Stimulated activated CD8-positive, alpha-beta memory T cell treated with anti-CD3 and anti-CD28 coated beads, Interleukin-7, amount 100 ng/mL, for 1 hour (primary cell): ENCODE results near the gene PI16.
A peak's percentile ranks its signal among the peaks of the same experiment; 100 is the strongest.
"Not testable (repeated sequence)": the region's sequence is repeated elsewhere in the genome, so short reads cannot be mapped to it uniquely, and the experiment has no call there.

Experiments
- DNase-seq, 2 donors: peaks; one replicate each; pipeline ENCODE4 v3.0.0-alpha.2; 2020; ENCODE audit warnings: low read depth in 2 of 2

The PI16 gene

DNA sequence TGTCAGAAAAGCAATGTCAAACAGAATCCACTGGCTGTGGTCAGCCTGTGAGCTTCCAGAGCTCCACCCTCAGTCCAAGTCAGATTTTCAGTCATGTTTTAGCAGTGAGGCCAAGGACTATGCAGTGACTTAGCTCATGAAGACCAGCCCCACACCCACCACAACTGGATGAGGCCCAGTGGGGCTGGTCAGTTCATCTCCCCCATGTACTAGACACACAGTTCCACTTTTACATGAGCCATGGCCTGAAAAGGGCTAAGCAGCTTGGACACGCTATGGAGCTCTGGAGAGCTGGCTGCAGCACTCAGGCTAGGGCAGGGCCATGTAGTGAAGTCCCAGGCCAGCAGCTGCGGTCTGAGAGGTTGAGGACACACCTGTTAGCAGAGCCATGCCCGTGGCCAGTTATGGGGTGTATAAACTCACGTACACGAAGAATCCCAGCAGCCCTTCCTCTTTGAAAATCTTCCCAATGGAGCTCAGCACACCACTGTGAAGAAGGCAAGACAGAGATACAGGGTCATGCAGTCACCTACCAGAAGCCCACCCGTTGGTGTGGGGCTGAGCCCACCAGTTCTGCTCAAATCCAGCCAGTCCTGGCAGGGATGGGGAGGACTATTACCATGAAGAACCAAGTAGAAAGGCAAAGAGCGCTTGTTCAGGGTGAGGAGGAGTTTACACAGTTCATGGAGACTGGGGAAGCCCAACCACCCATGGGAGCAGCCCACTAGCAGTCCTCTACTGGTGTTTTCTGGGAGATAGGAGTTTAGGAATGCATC lies 20.9 kb downstream of the PI16 start:
- no peak for DNase-seq

DNA sequence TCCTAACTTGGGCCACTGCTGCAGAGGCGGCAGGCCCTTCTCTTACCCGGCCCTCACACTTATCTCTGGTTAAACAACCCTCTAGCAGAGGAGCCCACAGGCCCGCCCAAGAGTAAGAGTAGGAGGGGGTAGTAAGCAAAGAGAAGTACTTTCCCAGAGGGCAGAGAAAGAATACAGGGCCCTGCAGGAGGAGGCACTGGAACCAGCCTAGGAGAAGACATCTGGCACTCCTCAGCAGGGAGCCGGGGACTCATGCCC lies 21.4 kb downstream of the PI16 start:
- DNase-seq = no peak

DNA sequence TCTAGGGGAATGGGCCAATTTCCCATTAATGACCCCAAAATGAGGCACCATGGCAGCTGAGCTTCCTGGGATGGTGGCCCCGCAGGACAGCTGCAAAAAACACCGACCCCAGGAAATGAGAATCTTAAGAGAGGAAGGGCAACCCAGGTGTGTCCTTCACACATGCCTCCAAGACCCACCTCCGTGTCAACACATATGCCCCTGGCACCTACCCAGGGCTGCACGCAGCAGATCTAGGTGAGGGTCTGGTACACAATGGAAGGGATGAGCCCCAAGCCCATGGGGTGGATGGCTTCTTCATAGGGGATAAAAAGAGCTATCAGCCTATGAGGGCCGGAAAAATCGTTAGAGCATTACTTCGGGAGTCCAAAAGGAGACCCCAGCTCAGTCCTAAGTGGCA lies 22.0 kb downstream of the PI16 start:
- no peak for DNase-seq

DNA sequence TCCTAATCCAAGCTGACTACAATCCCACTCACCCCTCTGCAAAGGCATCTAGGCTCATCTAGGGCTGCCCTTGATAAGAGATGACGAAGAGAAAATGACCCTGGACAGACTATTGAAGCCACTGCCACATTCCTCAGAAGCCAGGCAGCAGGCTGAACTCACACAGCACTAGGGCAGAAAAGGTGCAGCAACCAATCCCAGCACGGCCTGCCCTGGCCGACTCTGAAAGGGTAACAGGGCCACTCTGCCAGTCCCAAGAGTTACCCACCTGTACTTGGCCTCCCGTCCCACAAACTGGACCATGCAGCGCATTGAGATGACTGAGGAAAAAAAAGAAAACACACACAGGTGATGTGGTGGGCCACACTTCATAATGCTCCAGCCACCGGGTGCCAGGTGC lies 22.4 kb downstream of the PI16 start:
- DNase-seq = no peak

DNA sequence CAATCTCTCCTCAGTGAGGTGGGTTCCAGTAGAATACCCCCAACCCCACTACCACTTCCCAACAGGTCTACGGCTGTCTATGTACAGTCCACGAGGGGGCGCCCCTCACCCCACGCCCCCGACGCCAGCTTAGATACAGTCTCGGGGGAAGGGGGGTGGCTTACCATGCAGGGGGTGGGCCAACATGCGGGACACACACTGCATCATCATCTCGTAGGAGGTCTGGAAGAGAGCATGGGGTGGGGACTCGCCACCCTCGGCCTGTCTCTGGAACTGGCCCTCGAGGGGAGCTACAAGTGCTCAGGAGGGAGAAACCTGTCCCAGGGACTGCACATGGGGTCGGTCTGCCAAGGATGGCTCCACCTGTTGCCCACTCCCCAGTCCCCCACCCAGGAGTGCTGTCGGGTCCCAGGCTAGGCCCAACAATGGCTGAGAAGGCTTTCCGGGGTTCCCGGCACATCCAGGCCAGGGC lies 23.0 kb downstream of the PI16 start:
- no peak for DNase-seq

DNA sequence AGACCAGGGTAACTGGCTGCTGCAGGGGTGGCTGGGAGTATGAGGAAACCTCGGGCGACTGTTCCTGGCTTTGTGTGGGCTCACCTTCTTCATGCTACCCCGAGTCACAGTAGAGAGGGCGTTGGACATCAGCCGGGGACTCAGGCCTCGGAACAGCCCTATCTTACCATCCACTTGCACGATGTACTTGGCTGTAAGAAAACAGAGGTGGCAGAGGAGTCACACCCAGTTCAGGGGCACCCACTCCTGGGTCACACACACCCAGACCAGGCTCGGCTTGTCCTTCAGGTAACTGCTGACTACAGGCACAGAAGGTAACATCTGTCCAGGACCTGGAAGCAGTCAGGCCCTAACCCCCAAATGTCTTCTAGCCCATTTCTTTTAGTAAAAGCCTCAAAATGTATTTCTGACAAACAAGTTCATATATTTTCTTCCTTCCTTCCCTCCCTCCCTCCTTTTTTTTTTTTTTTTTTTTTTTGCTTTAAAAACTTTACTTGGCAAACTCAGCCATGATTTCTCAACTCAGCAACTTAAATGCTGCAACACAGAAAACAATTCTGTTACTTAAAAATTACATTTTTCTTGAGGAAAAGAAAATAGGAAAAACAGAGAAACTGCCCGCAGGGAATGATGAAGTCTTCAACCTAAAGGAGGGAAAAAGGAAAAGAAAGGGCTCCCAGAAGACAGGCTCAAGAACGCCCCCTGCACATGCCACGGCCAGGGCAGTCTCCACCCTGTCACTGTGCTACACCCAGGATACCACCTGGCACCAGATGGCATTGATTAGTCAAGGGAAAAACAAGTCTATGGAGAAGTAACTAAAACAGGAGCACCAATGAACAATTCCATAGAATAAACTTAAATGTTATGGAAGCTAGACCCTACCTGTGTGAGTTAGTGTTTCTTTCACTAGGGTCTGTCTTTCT lies 24.1 kb downstream of the PI16 start:
- no peak for DNase-seq

DNA sequence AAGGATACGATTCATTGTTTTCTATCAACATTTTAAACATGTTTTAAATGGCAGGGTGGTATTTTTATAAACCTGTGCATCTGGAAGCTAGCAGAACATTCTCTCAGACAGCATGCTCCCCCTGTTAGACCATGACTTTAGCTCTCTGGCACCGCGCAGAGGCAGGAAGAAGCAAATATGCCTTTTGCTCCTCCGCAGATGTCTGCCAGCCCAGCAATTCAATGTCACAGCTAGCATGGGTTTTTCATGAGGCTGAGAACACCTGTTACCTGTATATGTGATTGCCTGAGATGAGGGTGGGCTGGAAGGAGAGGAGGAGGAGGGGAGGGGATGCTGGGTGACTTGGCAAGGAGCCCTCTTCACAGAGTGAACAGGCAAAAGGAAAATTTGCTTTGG lies 24.8 kb downstream of the PI16 start:
- no peak for DNase-seq

DNA sequence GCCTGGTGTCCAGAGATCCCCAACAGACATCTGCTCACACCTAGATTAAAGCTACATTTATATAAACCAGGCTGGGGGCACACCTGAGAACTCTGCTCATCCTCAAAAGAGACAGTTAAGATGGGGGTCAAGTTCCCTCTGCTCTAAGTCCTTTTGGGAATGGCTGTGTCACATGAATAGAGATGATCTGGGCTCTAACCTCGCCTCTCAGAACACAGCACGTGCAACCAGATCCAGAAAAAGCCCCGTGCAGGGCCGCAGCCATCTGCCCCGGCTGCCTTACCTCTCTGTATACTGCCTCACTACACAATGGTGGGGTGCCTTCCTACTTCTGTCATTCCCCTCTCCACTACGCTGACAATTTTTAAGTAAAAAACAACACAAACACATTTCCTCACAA lies 25.6 kb downstream of the PI16 start:
- no peak for DNase-seq

DNA sequence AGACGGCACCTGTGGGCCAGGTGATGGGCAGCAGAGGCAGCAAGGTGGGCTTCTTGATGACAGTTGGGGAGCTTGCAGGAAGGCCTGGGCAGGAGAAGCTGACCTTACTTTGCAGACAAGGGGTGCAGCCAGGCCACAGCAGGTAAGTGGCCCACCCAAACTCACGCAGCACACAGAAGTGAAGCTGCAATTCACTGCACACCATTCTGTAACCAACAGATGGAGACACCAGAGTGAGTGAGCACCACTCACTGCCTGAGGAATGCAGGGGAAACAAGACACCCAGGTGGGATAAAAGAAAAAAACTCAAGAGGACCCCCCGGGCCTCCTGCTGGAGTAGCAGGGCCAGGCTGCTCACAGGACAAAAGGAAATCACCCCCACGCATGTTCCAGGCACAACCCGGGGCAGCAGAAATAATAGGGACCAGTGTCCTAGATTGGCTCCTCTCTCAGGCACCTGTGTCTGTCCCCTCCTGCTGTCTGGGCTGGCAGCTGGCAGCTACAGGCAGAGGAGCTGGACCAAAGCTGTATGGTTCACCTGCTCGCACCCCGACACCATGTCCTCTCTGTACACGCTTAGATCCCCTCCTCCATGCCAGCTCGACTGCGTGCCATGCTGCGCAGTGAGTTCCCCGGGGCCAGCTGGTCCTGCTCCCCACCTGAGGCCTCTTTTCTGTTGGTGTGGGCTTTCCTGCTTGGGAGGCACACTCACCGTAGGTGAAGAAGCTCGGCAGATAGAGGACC lies 26.5 kb downstream of the PI16 start:
- DNase-seq = no peak

DNA sequence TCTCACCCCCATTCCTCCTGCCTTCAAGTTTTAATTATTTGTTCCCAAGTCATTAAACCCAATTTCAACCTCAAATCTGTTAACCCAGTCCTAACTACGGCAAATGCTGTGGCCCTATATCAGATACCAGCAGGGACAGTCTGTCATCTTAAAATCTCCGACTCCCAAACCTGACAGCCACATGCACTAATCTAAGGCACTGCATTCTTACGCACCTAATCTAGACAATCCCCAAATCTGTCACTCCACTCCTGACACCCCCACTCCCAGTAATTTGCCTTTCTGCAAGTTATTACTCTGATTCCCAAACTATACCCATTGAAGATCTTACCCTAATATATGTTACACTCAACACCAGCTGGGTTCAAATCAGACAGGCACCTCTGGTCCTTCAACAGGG lies 29.0 kb downstream of the PI16 start:
- DNase-seq = no peak

DNA sequence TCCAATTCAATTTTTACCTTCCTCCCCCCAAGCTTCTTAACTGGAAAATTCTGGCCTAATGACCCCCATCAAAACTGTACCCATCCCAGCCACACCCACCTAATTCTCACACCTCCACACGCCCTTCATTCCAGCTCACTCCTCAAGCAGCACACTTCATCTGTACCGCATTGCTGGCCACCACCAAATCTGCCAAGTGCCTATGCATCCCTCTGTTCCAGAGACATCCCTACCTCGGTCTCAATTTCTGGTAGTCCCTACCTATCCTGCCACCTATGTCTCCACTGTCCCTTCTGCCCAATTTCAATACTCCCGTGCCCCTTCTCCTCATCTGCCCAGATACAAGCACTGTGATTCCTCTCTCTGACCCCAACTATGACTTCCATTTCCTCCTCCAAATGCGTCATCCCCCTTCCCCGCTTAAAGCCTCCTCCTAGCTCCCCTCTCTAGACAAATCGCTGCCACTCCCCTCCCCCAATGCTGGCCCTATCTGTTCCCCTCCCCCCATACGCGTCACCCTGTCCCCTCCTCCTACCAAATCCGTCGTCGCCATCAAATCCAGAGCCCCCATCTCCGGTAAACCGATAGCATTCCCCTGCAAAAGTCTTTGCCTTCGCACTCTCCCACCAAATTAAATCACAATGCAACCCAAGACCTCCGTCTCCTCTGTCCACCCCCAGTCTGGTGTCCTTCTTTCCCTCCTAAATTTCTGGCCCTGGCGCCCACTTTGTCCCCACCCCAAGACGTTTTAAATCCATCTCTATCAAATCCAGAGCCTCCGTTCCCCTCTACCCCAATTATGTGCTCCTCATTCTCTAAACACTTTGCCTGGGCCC lies 30.3 kb downstream of the PI16 start:
- DNase-seq = no peak

DNA sequence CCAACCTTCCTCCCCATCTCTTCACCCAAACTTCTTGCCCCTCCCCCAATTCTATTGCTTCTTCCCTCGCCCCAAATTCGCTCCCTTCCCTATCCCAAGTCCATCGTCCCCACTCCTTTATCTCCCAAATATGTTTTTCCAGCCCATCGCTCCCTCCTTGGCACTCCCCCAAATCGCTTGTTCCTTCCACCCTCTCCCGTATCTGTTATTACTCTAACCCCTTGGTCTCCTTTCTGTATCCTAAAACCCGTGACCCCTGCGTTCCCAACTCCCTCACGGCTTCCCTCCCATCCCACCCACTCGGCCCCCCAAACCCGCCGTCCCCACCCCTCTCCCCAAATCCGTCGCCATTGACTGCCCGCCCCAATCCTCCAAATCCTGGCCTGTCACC lies 30.9 kb downstream of the PI16 start:
- DNase-seq = no peak

DNA sequence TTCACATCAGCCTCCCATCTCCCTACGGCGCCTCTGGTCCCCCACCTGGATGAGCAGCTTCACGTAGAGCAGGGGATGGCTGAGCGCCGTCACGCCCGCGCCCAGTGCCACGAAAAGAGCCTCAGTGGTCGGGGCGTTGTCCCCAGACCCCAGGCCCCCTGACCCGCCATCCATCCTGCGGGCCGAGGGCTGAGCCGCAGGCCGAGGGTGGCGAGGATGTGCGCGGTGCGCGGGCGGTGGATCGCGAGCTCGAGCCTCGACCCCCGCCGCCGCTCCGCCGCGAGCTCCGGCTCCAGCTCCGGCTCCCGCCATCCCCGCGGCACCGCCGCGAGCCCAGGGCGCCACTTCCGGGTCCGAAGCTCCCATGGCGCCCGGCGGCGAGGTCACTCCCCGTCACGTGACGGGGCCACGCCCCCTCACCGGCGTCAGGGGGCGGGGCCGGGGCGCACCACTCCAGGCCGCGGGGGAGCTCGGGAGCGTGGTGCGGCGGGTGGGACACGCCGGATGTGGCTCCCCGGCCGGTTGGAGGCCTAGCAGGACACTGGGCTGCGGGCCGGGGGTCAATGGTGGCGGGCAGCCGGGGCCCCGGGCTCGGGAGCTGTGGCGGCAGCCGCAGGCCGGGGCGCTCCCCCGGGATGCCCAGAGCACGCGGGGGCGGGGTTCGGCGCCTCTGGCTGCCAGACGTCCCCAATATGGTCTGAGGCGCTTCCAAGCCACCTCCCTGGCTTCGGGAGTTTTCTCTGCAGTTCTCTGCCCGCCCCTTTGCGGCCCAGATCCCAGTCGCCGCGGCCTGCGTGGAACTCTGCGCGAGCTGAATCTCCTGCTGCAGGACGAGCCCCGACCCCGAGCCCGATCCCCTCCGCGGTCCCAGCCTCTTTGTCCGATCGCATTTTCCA lies 31.5 kb downstream of the PI16 start, which contains the start of gene MTCH1:
MTCH1 (minus strand) TSS at position 389 of the 896 bp plus-strand sequence; CDS start at position 366, 23 bp downstream.
- peak; percentile 74 to 78 for DNase-seq

DNA sequence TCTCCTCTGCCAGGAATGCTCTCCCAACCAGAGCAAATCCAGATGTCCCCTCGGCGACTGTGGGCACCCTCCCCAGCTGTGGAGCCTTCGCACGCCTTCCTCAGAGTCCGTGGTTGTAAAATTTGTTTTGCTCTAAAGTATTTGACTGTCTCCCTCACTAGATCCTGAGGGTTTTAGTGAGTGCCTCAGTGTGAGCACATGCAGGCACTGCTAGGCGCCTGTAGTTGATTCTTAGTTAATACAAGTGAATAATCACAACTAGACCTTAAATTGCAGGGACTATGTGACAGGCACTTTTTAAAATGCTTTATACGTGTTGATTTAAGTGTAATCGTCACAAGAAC lies 32.1 kb downstream of the PI16 start:
- no peak for DNase-seq

DNA sequence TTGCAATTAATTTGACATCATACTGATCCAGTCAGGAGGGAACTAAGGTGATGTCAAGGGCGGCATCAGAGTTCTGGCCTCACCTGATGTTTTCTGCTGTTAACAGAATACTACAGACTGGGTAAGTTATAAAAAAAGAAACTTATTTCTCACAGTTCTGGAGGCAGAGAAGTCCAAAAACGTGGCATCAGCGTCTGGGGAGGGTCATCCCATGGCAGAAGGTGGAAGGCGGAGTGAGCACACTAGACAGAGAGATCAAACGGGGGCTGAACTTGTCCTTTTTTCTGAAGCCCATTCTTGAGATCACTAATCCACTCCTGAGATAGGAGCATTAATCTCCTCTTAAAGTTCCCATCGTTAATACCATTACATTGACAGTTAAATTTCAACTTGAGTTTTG lies 34.7 kb downstream of the PI16 start:
- no peak for DNase-seq

DNA sequence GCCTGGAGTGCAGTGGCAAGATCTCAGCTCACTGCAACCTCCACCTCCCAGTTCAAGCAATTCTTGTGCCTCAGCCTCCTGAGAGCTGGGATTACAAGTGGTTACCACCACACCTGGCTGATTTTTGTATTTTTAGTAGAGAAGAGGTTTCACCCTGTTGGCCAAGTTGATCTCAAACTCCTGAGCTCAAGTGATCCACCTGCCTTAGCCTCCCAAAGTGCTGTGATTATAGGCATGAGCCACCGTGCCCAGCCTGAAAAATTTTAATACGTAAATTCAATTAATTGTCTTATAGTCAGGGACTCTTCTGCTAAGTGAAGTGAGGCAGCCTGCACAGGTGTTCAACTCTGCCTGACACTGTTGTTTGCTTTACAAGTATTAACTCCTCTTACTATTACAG lies 35.9 kb downstream of the PI16 start:
- not testable (repeated sequence) for DNase-seq

DNA sequence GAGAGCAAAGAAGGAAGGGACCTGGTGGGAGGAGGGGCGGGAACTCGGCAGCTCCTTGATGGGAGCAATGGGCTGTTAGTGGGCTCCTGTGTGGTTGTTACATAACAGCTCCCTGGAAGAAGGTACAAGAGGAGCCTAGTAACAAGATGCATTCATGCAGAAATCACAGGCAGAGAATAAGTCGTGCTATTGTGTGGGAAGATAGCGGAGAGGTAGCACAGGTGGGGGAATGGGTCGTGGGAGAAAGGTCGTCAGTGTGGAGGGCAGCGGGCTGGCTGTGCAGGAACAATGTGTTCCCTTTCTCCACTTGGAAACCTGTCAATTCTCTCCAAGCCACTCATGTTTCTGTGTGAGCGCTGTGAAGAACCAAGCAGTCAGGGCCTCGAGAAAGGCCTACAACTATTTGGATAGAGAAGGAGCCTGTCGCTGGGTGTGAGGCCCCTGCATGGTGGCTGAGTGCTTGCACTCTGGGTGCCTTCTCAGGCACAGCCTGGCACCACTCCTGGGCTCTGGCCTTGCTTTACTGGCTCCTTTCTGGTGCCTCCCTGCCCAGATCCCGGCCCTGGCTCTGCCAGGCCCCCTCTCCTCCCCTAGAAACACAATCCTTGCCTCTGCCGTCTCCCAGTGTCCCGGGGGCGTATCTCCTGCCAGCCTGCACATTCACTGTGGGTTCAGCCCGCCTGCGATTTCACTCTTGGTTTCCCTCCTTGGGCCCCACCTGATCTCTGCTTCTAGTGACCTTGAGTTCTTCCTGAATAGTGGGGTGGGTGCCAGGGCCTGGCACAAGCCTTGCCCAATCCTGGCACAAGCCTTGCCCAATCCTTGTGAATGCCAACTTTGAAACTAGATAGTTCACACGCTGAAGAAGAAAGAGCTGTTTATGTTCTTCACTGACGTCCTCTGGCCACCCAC lies 43.5 kb downstream of the PI16 start:
- no peak for DNase-seq

DNA sequence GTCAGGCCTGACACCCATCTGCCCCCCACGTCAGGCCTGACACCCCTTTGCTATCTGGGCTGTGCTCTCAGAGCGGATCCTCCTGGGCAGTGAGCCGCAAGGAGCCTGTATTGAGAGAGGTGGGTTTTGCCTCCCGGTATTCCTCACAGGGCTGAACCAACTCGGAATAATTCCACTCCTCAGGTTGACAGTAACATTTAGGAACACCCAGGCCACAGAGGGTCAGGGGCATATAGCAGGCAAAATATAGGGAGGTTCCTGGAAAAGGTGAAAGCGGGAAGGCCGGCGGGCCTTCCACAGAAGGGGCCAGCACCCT lies 44.1 kb downstream of the PI16 start:
- no peak for DNase-seq

DNA sequence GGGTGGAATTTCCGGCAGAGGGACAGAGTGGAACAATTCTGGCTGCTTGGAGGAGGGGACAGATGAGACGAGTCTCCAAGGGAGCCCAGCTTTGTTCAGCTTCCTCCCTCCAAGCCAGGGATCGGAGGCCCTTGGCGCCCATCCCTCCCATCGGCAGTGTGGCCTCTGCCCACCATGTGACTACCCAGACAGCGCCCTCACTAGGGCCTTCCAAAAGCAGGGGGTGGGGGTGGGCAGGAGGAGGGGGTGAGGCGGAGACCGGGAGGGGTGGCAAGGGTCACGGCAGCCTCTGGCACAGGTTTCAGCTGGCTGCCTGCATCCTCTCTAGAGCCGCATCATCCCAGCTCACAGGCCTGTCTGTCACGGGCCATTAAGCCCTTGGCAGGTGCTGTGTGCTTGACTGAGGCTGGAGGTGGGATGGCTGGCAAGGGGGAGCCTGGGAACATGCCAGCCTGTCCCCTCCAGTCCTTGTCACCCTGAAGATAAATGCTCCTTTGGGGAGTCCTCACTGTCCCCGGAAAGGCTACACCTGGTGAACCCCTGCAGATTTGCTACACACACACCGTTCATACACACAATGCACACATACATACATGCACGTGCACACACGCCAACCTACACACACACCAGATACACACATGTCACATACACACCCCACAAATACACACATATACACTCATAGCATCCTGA lies 44.7 kb downstream of the PI16 start:
- no peak for DNase-seq
